Measurements from ENCODE around the gene COL26A1.

Gene COL26A1

DNA sequence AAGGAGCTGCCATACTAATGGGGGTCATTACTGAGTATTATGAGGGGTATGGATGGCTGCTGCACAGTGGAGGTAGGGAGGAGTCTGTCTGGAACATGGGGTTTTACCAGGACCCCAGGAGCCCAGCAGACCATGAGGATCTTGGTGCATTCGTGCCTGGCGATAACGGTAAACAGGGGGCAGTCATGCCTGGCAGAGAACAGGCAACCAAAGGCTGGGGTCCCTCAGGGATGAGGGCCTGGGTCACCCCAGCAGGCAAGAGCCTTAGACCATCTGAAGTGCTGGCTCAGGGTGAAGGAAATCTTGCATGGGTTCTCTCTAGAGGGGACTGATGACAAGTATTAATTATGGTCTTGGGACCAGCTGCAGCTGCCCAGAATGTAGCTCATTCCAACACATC lies 220.3 kb downstream of the COL26A1 start:
- Histone ChIP-seq H3K4me1 (ENCODE audit: control insufficient read depth in 1 of 2, insufficient read depth in 2 of 2, low read length in 2 of 2) (no peaks in the 10 kb centered on the region), H3K36me3 (ENCODE audit: control insufficient read depth in 1 of 2, insufficient read depth in 2 of 2, low read length in 2 of 2) (no peaks in the 10 kb centered on the region), H3K4me3 (ENCODE audit: low read depth, low read length) (no peak overlapping the region), H2AFZ (ENCODE audit: insufficient read depth, low read length, poor library complexity) (no peak overlapping the region), H2BK12ac (ENCODE audit: low read length) (no peak overlapping the region), H3K14ac (ENCODE audit: low read length) (no peak overlapping the region), H3K4me2 (ENCODE audit: low read length) (no peak overlapping the region), H4K8ac (ENCODE audit: low read depth, low read length) (no peak overlapping the region), H3K18ac (ENCODE audit: low read length) (no peak overlapping the region), H3K9ac (ENCODE audit: low read length) (no peak overlapping the region), H3K27ac (ENCODE audit: low read depth, low read length) (no peak overlapping the region), H4K91ac (ENCODE audit: low read depth, low read length) (no peak overlapping the region), H3K23ac (ENCODE audit: low read length) (no peak overlapping the region), H2BK5ac (ENCODE audit: low read depth, low read length, poor library complexity) (no peak overlapping the region), H3K79me1 (ENCODE audit: low read length) (no peaks in the 10 kb centered on the region), H4K12ac (ENCODE audit: low read depth, low read length) (no peak overlapping the region), H3K27me3 (ENCODE audit: insufficient read depth, low read length) (no peaks in the 10 kb centered on the region), H3K79me2 (ENCODE audit: control insufficient read depth, insufficient read depth, low read length, poor library complexity) (no peaks in the 10 kb centered on the region), H2AK5ac (ENCODE audit: low read length) (no peak overlapping the region), H2BK120ac (ENCODE audit: insufficient read depth, low read length, poor library complexity) (no peak overlapping the region), H3K4ac (ENCODE audit: low read depth, low read length) (no peak overlapping the region), H3K9me3 (ENCODE audit: insufficient read depth, low read depth, low read length) (peaks cover 5% of the 10 kb centered on the region)
- WGBS (ENCODE audit: extremely low coverage, insufficient coverage, insufficient read length): no CpG with 5 or more reads among the region's 3 CpGs
- no peak for DNase-seq

DNA sequence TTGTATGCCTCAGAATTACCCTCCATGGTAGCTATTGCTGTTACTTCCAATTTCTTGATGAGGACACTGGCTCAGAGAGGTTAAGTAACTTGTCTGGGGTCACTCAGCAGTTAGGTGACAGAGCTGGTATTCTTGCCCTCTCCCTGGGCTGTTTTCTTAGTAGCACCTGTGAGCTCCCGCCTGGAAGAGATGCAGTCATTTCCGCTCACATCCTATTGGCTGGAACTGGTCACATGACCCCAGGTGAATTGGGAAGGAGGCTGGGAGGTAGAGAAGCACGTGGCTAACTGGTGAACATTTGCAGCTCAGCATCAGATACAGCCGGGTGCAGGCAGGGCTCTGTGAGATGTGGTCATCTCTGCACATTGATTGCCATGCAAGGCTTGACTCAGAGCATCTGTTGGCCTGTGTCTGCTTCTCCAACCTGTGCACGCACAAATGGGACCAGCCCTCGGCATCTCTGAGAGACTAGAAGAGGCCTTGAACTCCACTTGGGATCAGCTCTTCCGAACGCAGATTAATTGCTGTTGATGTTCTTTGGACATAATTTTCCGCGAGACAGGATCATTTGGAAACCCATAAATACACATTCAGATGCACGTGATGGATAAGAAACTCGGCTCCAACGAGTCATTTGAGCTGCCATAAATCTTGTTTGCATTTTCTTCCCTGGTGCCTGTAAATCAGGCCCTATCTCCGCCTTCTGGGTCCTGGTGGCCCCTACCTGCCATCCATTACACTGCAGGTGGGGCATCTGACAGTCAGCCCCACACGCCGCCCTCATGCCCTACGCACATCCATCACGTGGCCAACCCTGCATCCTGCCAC lies 223.6 kb downstream of the COL26A1 start:
- Histone ChIP-seq H2AK5ac (ENCODE audit: low read length) (no peak overlapping the region), H3K79me2 (ENCODE audit: control insufficient read depth, insufficient read depth, low read length, poor library complexity) (no peaks in the 10 kb centered on the region), H4K12ac (ENCODE audit: low read depth, low read length) (no peak overlapping the region), H4K8ac (ENCODE audit: low read depth, low read length) (no peak overlapping the region), H2BK12ac (ENCODE audit: low read length) (no peak overlapping the region), H3K9me3 (ENCODE audit: insufficient read depth, low read depth, low read length) (peaks cover 5% of the 10 kb centered on the region), H2BK5ac (ENCODE audit: low read depth, low read length, poor library complexity) (no peak overlapping the region), H3K27ac (ENCODE audit: low read depth, low read length) (no peak overlapping the region), H3K14ac (ENCODE audit: low read length) (no peak overlapping the region), H3K36me3 (ENCODE audit: control insufficient read depth in 1 of 2, insufficient read depth in 2 of 2, low read length in 2 of 2) (no peaks in the 10 kb centered on the region), H2AFZ (ENCODE audit: insufficient read depth, low read length, poor library complexity) (no peak overlapping the region), H3K27me3 (ENCODE audit: insufficient read depth, low read length) (no peaks in the 10 kb centered on the region), H3K4me3 (ENCODE audit: low read depth, low read length) (no peak overlapping the region), H4K91ac (ENCODE audit: low read depth, low read length) (no peak overlapping the region), H3K18ac (ENCODE audit: low read length) (no peak overlapping the region), H2BK120ac (ENCODE audit: insufficient read depth, low read length, poor library complexity) (no peak overlapping the region), H3K23ac (ENCODE audit: low read length) (no peak overlapping the region), H3K4me1 (ENCODE audit: control insufficient read depth in 1 of 2, insufficient read depth in 2 of 2, low read length in 2 of 2) (no peaks in the 10 kb centered on the region), H3K79me1 (ENCODE audit: low read length) (no peaks in the 10 kb centered on the region), H3K4ac (ENCODE audit: low read depth, low read length) (no peak overlapping the region), H3K4me2 (ENCODE audit: low read length) (no peak overlapping the region), H3K9ac (ENCODE audit: low read length) (no peak overlapping the region)
- WGBS (ENCODE audit: extremely low coverage, insufficient coverage, insufficient read length): no CpG with 5 or more reads among the region's 18 CpGs
- DNase-seq: no peak

DNA sequence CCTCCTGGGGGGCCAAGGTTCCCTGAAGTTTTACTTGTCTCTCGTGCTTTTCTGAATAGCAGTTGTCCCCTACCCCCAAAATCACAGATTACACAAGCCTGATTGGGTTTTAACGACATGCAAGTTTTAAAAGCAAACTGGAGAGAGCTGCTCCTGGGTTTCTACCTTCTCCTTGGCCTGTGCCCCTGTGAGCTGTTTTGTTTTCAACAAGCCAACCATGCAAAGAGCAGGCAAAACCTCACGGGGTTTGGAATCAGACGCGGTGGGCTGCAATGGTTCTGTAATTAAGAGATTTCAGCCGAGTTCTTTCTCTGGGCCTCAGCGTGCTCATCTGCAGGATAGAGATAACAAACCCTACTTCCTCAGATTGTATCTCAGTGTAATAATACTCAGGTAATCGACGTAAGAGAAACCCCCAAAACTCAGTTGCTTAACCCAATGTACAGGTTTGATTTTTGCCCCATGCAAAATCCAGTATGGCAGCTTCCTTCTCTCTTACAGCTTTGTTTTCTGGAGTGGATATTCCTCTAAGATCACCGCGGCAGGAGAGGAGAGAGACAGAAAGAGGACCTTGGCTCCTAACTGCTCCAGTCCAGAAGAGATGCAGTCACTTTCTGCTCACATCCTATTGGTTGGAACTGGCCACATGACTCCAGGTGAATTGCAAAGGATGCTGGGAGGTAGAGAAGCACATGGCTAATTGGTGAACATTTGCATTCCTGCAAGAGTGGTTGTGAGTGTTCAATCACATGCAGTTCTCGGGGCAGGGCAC lies 224.4 kb downstream of the COL26A1 start:
- no peaks in the 10 kb centered on the region for H3K36me3 ChIP-seq (ENCODE audit: control insufficient read depth in 1 of 2, insufficient read depth in 2 of 2, low read length in 2 of 2)
- H3K4ac ChIP-seq (ENCODE audit: low read depth, low read length): no peak overlapping the region
- H3K4me3 ChIP-seq (ENCODE audit: low read depth, low read length): no peak overlapping the region
- no peak overlapping the region for H3K9ac ChIP-seq (ENCODE audit: low read length)
- peaks cover 5% of the 10 kb centered on the region for H3K9me3 ChIP-seq (ENCODE audit: insufficient read depth, low read depth, low read length)
- H2BK120ac ChIP-seq (ENCODE audit: insufficient read depth, low read length, poor library complexity): no peak overlapping the region
- H2AFZ ChIP-seq (ENCODE audit: insufficient read depth, low read length, poor library complexity): no peak overlapping the region
- H3K79me1 ChIP-seq (ENCODE audit: low read length): no peaks in the 10 kb centered on the region
- H4K91ac ChIP-seq (ENCODE audit: low read depth, low read length): no peak overlapping the region
- H3K14ac ChIP-seq (ENCODE audit: low read length): no peak overlapping the region
- no peak overlapping the region for H4K8ac ChIP-seq (ENCODE audit: low read depth, low read length)
- no peak overlapping the region for H3K27ac ChIP-seq (ENCODE audit: low read depth, low read length)
- no peak overlapping the region for H3K4me2 ChIP-seq (ENCODE audit: low read length)
- no peak overlapping the region for H2BK12ac ChIP-seq (ENCODE audit: low read length)
- H3K27me3 ChIP-seq (ENCODE audit: insufficient read depth, low read length): no peaks in the 10 kb centered on the region
- no CpG with 5 or more reads among the region's 12 CpGs for WGBS (ENCODE audit: extremely low coverage, insufficient coverage, insufficient read length)
- H2AK5ac ChIP-seq (ENCODE audit: low read length): no peak overlapping the region
- no peak overlapping the region for H3K18ac ChIP-seq (ENCODE audit: low read length)
- H3K79me2 ChIP-seq (ENCODE audit: control insufficient read depth, insufficient read depth, low read length, poor library complexity): no peaks in the 10 kb centered on the region
- H2BK5ac ChIP-seq (ENCODE audit: low read depth, low read length, poor library complexity): no peak overlapping the region
- no peak overlapping the region for H3K23ac ChIP-seq (ENCODE audit: low read length)
- no peak overlapping the region for H4K12ac ChIP-seq (ENCODE audit: low read depth, low read length)
- H3K4me1 ChIP-seq (ENCODE audit: control insufficient read depth in 1 of 2, insufficient read depth in 2 of 2, low read length in 2 of 2): no peaks in the 10 kb centered on the region
- no peak for DNase-seq

DNA sequence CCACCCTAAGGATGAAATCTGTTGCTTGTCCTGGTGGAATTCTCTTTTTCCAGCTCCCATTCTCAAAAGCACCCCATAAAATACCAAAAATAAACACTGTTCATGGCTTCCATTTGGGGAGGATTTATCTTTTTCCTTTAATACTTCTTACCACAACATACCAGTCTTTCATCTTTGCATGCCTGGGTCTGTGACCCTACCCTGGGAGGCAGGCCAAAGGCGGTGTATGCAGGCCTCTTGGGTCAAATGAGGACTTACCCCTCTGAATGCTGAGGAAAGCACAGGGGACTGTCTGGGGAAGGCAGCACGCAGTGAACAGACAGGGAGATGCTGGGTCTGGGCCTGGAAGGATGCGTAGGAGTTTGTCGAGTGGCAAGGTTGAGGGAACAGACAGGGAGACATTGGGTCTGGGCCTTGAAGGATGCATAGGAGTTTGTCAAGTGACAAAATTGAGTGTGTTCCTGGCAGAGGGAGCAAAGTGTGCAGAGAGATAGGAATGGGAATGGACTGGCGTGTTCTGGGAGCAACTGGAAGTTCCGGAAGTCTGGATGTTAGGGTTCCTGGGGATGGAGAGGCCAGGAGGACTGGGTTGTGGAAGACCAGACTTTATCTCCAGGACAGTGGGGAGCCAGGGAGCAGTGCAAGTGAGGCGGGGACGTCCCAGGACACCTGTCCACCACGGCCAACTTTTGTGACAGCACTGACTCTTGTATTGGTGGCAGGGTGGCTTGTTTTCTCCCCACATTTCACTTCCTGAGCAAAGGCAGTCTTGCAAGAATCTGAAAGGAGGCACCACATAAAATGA lies 225.7 kb downstream of the COL26A1 start:
- Histone ChIP-seq H3K4me1 (ENCODE audit: control insufficient read depth in 1 of 2, insufficient read depth in 2 of 2, low read length in 2 of 2) (no peaks in the 10 kb centered on the region), H3K36me3 (ENCODE audit: control insufficient read depth in 1 of 2, insufficient read depth in 2 of 2, low read length in 2 of 2) (no peaks in the 10 kb centered on the region), H2BK5ac (ENCODE audit: low read depth, low read length, poor library complexity) (no peak overlapping the region), H2BK12ac (ENCODE audit: low read length) (no peak overlapping the region), H4K91ac (ENCODE audit: low read depth, low read length) (no peak overlapping the region), H3K4me3 (ENCODE audit: low read depth, low read length) (no peak overlapping the region), H3K79me2 (ENCODE audit: control insufficient read depth, insufficient read depth, low read length, poor library complexity) (no peaks in the 10 kb centered on the region), H3K18ac (ENCODE audit: low read length) (no peak overlapping the region), H3K9ac (ENCODE audit: low read length) (no peak overlapping the region), H4K8ac (ENCODE audit: low read depth, low read length) (no peak overlapping the region), H3K14ac (ENCODE audit: low read length) (no peak overlapping the region), H2BK120ac (ENCODE audit: insufficient read depth, low read length, poor library complexity) (no peak overlapping the region), H3K79me1 (ENCODE audit: low read length) (no peaks in the 10 kb centered on the region), H3K4me2 (ENCODE audit: low read length) (no peak overlapping the region), H3K27ac (ENCODE audit: low read depth, low read length) (no peak overlapping the region), H2AK5ac (ENCODE audit: low read length) (no peak overlapping the region), H3K9me3 (ENCODE audit: insufficient read depth, low read depth, low read length) (peaks cover 3% of the 10 kb centered on the region), H3K23ac (ENCODE audit: low read length) (peak overlapping the region; percentile 0), H3K4ac (ENCODE audit: low read depth, low read length) (no peak overlapping the region), H3K27me3 (ENCODE audit: insufficient read depth, low read length) (no peaks in the 10 kb centered on the region), H2AFZ (ENCODE audit: insufficient read depth, low read length, poor library complexity) (no peak overlapping the region), H4K12ac (ENCODE audit: low read depth, low read length) (no peak overlapping the region)
- DNase-seq: no peak
- no CpG with 5 or more reads among the region's 9 CpGs for WGBS (ENCODE audit: extremely low coverage, insufficient coverage, insufficient read length)
